ENCODE measurements around the gene PAWR.

- no peak for TF ChIP-seq CTCF (IDR thresholded peaks at IDR 0.05; ENCODE audit: low read depth, low read length, poor library complexity, severe bottlenecking)
- no peak for TF ChIP-seq EZH2phosphoT487 (IDR thresholded peaks at IDR 0.05; ENCODE audit: borderline replicate concordance, low read length)
Observed at GRCh38 chr12:79732638-79733037, 41.9 kb upstream of the PAWR start.

All from DOHH2 (cell line).